HG02852 (cell line): ENCODE data around the gene TVP23A.
"Not testable (repeated sequence)": the region's sequence is repeated elsewhere in the genome, so short reads cannot be mapped to it uniquely, and the experiment has no call there.

Experiments
- ATAC-seq: cut with Tn5 transposase; IDR thresholded peaks from one replicate; pipeline ENCODE4 v1.9.1; 2021; ENCODE audit warnings: mild to moderate bottlenecking, moderate library complexity; ENCODE audit not compliant: unreplicated experiment

The TVP23A gene

GRCh38 chr16:10752843-10753523 lies 65.6 kb downstream of the TVP23A start:
- peak; percentile 64 for ATAC-seq

GRCh38 chr16:10751291-10751697 lies 67.3 kb downstream of the TVP23A start:
- ATAC-seq: no peak

GRCh38 chr16:10750793-10751192 lies 67.8 kb downstream of the TVP23A start:
- no peak for ATAC-seq

- ATAC-seq: no peak
Measured at GRCh38 chr16:10745841-10746240, 72.8 kb downstream of the TVP23A start.

GRCh38 chr16:10744370-10745030 lies 74.1 kb downstream of the TVP23A start:
- ATAC-seq: no peak

- ATAC-seq: peak; percentile 78
Measured at GRCh38 chr16:10743610-10744369, 74.8 kb downstream of the TVP23A start, which contains the start of gene NUBP1. TSS of gene NUBP1 (plus strand) at chr16:10743842. CDS start at chr16:10743864, 22 bp downstream.

- no peak for ATAC-seq
Measured at GRCh38 chr16:10743227-10743609, 75.4 kb downstream of the TVP23A start.

GRCh38 chr16:10741844-10742243 lies 76.8 kb downstream of the TVP23A start:
- no peak for ATAC-seq

- ATAC-seq: not testable (repeated sequence)
Measured at GRCh38 chr16:10741249-10741648, 77.3 kb downstream of the TVP23A start.

- no peak for ATAC-seq
Measured at GRCh38 chr16:10740845-10741208, 77.8 kb downstream of the TVP23A start.

GRCh38 chr16:10740000-10740844 lies 78.4 kb downstream of the TVP23A start:
- ATAC-seq: no peak

GRCh38 chr16:10738231-10739077 lies 80.1 kb downstream of the TVP23A start:
- peak; percentile 68 for ATAC-seq

- no peak for ATAC-seq
Measured at GRCh38 chr16:10737068-10737625, 81.4 kb downstream of the TVP23A start.

- no peak for ATAC-seq
Measured at GRCh38 chr16:10731790-10732189, 86.8 kb downstream of the TVP23A start.

- ATAC-seq: no peak
Measured at GRCh38 chr16:10729104-10730048, 89.2 kb downstream of the TVP23A start.

GRCh38 chr16:10728003-10728887 lies 90.3 kb downstream of the TVP23A start:
- ATAC-seq: no peak
